ENCODE measurements around the gene WDR86.
A peak's percentile ranks its signal among the peaks of the same experiment; 100 is the strongest.

The WDR86 gene, protein sequence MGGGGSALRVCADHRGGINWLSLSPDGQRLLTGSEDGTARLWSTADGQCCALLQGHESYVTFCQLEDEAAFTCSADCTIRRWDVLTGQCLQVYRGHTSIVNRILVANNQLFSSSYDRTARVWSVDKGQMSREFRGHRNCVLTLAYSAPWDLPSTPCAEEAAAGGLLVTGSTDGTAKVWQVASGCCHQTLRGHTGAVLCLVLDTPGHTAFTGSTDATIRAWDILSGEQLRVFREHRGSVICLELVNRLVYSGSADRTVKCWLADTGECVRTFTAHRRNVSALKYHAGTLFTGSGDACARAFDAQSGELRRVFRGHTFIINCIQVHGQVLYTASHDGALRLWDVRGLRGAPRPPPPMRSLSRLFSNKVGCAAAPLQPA

GRCh38 chr7:151409667-151410404, at the start of gene WDR86:
WDR86 (minus strand) TSS chr7:151410038; CDS start chr7:151409589, 449 bp downstream.
- peak; percentile 32 for DNase-seq (ENCODE audit: low spot score)

DNA sequence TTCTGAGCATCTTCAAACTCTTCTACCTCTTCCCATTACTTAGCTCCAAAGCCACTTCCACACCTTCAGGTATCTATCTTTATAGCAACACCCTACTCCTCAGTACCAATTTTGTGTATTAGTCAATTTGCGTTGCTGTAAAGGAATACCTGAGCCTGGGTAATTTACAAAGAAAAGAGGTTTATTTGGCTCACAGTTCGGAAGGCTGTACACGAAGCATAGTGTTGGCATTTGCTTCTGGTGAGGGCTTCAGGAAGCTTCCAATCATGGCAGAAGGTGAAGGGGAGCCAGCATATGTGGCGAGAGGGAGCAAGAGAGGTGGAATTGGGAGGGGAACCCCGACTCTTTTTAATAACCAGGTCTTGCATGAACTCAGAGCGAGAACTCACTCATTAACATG, 47.7 kb upstream of the WDR86 start:
- DNase-seq (ENCODE audit: low spot score): no peak

GRCh38 chr7:151456782-151457181, 46.9 kb upstream of the WDR86 start:
- no peak for DNase-seq (ENCODE audit: low spot score)

GRCh38 chr7:151456276-151456675, 46.4 kb upstream of the WDR86 start:
- no peak for DNase-seq (ENCODE audit: low spot score)

DNA sequence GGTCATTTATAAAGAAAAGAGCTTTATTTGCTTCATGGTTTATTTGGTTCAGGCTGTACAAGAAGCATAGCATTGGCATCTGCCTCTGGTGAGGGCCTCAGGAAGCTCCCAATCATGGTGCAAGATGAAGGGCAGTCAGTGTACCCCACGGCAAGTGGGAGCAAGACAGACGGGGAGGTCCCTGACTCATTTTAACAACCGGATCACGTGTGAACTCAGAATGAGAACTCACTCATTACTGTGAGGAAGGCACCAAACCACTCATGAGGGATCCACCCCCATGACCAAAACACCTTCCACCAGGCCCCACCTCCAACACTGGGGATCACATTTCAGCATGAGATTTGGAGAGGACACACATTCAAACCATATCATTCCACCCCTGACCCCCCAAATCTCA, 45.9 kb upstream of the WDR86 start:
- no peak for DNase-seq (ENCODE audit: low spot score)

DNA sequence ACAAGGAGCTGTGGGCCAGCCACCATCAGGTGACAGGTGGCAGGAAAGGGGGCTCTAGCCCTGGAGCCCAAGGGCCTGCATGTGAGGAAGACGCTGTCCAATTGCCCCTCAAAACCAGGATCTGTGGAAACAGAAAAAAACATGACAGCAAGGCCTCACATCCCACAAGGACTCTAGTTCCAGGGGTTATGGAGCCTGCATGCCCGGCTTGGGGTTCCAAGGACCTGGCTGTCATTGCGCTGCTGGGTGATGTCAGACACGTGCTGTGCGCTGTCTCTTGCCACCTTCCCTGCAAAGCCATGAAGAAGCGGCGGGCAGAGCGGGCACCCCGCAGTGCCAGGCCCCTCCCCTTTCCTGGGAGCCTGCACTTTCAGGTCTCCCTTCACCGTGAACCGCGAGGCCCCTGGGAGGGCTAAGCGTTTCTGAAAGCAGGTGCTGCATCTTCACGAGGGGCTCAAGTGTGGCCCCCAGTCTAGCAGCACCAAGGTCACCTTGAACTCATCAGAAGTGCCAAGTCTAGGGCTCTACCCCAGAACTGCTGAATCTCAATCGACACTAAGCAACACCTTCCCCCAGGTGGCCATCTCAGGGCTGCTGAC, 45.2 kb upstream of the WDR86 start:
- DNase-seq (ENCODE audit: low spot score): no peak

DNA sequence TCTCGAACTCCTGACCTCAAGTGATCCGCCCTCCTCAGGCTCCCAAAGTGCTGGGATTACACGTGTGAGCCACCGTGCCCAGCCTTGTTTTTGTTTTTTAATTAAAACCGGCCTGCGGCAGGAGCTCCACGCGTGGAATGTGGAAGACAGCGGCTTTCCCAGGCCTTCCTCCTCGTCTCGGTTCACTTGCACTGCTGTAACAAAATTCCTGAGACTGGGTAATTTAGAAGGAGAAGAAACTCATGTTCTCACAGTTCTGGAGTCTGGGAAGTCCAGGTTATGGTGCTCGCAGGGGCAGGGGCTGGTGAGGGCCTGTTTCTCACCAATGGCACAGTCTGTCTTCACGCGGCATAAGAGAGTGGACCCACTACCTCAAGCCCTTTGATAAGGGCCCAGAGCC, 44.5 kb upstream of the WDR86 start:
- no peak for DNase-seq (ENCODE audit: low spot score)

DNA sequence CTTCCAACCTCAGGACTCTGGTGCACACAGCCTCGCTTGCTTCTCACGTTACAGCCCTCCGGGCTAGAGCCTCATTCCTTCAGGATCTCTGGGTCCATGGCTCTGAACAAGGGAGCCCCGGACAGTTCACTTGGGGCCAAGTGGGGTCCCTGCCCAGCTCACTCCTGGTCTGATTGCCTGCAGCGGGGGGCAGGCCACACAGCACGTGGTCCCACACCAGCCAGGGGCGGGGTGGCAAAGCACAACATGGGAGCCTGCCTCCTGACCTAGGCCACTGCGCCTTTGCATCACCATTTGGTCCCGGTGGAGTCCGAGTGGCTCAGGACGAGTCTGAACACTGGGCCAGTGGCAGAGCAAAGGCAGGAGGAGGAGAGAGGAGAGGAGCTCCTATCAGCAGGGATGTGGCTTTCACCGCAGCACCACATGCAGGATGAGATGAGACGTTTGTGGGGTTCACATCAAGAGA, 43.5 kb upstream of the WDR86 start:
- DNase-seq (ENCODE audit: low spot score): no peak

GRCh38 chr7:151452680-151453325, 43.0 kb upstream of the WDR86 start:
- DNase-seq (ENCODE audit: low spot score): no peak

DNA sequence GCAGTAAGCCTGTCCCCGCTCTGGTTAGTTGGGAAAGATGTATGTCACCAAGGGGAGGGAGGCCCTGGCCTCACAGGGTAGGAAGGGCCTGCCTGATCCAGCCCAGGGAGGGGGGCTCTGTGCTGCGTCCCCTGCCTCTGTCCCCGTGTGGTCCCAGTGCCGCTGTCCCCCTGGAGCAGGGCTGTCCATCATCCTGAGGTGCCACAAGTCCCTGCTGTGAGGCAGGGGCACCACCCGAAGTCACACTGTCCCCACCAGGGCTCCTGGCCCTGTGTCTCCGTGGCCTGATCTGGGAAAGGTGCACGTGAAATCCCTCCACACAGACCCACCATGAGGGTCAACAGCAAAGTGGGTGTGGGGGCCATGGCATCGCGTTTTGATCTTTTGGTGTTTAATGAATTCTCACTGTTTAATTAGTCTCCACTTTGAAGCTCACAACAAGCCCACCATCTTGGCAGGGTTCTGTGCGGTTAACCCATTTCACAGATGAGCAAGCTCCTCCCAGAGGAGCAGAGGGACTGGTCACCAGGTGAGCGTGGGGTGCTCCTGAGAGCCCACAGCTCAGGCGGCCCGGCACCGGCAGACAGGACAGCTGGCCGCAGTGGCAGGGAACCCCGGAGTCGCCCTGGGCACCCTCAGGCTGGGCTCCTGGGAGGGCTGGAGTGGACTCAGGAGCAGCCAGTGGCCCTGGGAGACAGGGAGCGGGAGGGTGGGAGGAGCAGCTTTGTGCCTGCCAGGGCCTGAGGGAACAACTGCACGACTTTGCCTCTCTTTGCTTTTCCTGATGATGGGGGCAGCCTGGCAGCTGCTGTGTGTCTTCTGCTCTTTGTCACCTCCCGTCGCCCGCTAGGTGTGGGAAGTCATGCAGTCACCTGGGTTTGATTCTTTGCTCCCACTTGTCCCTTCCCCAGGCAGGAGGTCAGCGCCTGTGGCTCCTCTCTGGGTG, 42.1 kb upstream of the WDR86 start:
- DNase-seq (ENCODE audit: low spot score): no peak

DNA sequence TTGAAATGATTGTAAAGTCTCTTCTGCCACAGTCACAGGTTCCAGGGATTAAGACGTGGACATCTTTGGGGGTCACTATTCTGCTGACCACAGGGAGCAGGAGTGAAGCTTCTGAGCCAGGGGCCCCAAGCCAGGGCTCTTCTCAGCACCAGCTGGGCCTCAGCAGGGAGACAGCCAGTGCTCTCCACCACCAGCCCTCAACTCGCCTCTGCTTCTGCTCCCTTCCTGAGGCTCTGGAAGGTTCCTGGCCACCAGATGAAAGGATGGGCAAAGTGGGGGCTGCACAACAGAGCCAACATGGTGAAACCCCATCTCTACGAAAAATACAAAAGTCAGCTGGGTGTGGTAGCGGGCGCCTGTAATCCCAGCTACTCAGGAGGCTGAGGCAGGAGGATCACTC, 41.3 kb upstream of the WDR86 start:
- DNase-seq (ENCODE audit: low spot score): no peak

DNA sequence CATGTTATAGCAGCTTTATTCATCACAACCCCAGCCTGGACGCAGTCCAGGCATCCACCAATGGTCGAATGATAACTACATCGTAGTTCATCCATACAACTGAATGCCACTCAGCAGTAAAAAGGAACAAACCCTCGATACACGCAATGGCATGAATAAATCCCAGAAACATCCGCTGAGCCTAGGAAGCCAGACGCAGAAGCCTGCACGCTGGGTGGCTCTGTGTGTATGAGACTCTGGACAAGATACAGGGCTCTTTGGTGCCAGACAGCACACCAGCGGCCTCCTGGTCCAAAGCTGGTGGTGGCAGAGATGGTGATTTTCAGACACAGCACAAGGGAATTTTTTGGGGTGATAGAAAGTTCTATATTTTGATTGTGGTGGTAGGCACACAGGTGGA, 40.2 kb upstream of the WDR86 start:
- no peak for DNase-seq (ENCODE audit: low spot score)

DNA sequence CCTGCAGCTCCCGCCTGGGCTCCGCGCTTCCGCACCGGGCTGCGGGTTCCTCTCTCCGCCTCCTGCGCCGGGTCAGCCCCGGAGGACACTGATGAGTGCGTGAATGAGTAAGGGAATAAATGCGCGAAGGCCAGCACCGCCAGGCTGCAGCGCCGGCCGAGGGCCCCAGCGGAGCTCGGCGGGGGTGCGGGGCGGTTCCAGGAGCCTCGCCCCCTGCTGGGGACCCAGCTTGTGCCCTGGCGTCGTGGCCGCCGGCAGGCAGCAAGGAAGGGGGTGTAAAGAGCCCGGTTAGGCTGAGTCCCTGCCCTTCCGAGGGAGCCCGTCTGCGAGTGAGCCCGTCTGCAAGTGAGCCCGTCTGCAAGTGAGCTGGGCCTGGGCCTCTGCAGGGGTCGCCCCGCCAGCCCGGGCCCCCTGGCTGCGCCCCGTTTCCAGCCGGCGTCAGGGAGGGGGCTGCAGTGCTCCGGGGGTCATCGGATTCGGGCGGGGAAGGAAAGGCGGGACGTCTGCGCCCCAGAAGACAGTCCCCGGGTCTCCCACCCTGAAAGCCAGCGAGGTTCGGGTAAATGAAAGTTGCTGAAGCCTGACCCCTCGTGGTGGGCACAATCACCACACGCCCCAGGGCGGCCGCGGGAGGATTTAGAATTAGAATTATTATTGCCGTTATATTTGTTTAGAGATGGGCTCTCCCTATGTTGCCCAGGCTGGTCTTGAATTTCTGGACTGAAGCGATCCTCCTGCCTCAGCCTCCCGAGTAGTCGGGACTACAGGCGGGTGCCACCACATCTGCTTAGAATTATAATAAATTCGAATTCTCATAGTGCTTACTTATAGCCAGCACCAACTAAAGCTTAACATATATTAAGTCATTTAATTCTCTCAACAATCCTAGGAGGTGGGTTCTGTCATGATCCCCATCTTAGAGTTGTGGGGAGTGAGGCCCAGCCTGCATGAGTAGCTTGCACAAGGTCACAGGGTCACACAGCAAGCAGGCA, 38.7 kb upstream of the WDR86 start:
- DNase-seq (ENCODE audit: low spot score): peak; percentile 82

DNA sequence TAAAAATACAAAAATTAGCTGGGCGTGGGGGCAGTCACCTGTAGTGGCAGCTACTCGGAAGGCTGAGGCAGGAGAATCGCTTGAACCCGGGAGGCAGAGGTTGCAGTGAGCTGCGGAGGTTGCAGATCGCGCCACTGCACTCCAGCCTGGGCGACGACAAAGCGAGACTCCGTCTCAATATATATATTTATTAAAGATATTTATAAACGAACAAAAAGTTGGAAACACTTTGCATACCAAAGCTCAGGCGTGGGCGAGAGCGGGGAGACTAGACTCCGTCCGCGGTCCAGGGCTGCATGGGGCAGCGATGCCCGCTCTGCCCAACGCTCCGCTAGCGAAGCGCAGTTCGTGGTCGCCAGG, 38.0 kb upstream of the WDR86 start:
- no peak for DNase-seq (ENCODE audit: low spot score)

- DNase-seq (ENCODE audit: low spot score): no peak
Observed at GRCh38 chr7:151447312-151447711, 37.5 kb upstream of the WDR86 start.

DNA sequence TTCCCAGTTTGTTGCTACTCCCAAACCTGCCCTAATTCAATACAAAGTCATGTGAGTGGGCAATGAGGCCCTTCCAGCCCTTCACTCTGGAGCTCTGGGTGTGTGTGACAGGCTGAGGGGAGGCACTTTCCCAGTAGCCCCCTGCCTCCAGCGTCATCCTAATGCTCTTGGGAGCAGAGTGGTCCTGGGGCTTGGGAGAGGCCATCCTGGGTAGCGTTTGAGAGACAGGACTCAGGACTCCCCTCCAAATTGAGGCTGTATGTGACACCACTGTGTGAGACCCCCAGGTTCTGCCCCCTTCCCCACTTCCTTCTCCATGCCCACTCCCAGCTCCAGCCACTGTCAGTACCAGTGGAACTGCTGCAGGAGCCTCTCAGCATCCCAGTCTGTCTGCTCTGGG, 36.6 kb upstream of the WDR86 start:
- DNase-seq (ENCODE audit: low spot score): no peak

DNA sequence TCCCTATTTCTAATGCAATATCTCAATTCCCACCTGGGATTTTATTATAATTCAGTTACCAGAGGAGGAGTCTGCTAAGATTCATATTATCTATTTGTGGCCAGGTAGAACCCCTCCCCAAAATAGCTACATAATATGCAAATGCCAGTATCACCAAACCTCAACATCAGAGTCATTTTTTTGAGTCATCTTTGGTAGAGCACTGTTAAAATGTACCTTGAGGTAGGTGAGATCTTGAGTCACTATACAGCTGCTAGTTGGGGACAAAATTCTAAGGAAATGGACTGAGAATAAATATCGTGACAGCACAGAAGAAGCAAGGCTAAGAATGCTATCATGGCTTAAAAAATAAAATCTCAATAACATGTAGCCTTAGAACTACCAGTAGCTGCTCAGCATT, 34.8 kb upstream of the WDR86 start:
- no peak for DNase-seq (ENCODE audit: low spot score)

DNA sequence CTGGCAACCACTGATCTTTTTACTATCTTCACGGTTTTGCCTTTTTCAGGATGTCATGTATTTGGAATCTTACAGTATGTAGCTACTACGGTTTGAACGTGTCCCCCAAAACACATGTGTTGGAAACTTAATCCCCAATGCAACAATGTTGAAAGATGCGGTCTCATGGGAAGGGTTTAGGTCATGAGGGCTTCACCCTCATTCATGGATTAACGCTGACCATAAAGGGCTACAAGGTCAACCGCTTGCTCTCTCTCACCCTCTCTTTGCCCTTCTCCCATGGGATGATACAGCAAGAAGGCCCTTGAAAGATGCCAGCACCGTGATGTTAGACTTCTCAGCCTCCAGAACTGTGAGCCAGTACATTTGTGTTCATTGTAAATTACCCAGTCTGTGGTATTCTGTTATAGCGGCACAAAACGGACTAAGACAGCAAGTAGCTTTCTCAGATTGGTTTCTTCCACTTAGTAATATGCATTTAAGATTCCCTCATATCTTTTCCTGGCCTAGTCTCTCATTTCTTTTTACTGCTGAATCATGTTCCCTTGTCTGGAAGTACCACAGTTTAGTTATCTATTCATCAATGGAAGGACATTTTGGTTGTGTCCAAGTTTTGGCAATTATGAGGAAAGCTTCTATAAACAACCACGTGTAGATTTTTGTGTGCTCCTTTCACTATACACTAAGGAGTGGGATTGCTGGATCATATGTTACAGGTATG, 33.1 kb upstream of the WDR86 start:
- no peak for DNase-seq (ENCODE audit: low spot score)

DNA sequence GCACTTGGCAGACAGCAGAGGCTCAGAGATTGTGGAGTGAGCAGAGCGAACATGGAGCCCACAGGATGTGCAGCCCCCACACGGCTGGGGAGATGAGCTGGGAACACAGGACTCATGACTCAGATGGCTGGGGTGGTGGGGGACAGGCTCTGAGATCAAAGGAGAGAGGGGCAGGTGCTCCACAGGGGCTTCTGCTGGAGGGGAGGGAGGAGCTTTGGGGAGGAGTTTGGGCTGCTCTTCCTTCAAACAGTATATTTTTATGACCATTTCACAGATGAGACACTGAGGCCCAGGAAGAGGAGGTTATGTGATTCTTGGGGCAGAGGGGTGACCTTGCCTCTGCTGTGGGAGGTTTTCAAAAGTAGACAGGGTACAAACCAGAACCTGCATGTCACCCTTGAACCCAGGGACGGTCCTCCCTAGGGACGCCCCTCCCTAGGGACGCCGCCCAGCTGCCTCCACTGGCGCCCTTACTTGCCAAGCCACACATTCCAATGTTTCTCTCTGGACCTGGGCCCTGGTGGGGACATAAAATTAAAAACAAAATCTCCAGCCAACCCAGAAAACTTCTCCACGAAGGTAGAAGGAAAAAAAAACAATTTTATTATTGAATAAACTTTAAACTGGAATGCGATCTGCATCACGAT, 31.1 kb upstream of the WDR86 start:
- DNase-seq (ENCODE audit: low spot score): no peak
